GM12874 (cell line): Measurements from ENCODE around the gene CCNI.

Experiments
- CTCF ChIP-seq: IDR thresholded peaks from 2 replicates; pipeline ENCODE4 v1.5.1; 2011; ENCODE audit warnings: low read depth, mild to moderate bottlenecking, control low read depth, low read length, moderate library complexity; ENCODE audit not compliant: insufficient read depth

Gene CCNI

DNA sequence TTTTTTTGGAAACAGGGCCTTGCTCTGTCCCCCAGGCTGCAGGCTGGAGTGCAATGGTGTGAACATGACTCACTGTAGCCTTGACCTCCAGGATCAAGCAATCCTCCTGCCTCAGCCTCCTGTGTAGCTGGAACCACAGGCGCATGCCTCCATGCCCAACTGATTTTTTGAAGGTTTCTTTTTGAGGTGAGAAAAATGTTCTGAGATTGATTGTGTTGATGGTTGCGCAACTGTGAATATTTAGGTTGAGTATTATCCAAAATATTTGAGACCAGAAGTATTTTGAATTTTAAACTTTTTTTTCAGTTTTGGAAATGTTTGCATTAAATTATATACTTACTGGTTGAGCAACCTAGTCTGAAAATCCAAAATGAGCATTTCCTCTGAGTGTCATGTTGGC, 2.6 kb upstream of the CCNI start:
- no peak for TF ChIP-seq CTCF

- TF ChIP-seq CTCF = no peak
Measured at GRCh38 chr4:77076889-77077635, 1.3 kb upstream of the CCNI start.

- no peak for TF ChIP-seq CTCF
Measured at GRCh38 chr4:77074981-77075855, 571 bp downstream of the CCNI start.

GRCh38 chr4:77074381-77074831, 1.4 kb downstream of the CCNI start:
- TF ChIP-seq CTCF = no peak

DNA sequence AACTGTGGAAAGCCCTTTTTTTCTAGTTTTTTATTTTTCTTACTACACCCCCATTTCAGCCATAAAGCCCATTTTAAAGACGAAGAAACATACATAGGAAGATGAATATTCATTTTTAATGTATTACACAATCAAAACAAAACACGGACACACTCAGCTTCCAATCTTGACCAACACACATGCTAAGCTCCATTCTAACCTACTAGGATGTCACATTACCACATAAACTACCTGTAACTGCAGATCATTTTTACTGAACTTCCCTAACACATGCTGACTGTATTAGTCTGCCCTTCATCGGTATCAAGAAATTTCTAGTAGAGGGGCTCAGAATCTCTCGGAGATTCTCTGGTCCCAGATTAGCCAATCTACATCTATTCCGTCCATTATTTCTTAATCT, 1.8 kb downstream of the CCNI start:
- TF ChIP-seq CTCF = no peak

GRCh38 chr4:77073106-77073809, 2.5 kb downstream of the CCNI start:
- TF ChIP-seq CTCF = no peak

DNA sequence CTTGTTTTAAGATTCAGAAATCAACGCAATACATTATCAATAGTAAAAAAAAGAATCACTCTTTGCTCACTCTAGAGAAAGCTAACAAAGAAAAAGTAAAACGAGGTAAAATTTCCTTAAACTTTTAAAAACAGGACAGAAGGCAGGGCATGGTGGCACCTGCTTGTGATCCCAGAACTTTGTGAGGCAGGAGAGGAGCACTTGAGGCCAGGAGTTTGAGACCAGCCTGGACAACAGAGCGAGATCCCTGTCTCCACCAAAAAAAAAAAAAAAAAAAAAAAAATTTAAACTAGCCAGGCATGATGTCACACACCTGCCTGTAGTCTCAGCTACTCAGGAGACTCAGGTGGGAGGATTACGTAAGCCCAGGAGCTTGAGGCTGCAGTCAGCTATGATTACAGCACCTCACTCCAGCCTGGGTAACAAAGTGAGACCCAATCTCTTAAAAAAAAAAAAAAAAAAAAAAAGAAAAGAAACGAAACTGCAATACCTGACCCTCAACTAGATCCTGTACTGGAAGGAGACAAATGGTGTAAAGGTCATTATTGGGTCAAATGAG, 3.5 kb downstream of the CCNI start:
- no peak for TF ChIP-seq CTCF
